HepG2 (cell line): ENCODE results near the gene SERINC5. TPM values are rescaled to one million over a fixed set of nuclear protein-coding genes. Genes with fewer than 3 reads are reported as not detected.

Source experiments
- ATAC-seq: fragments of 200-7000 bp; cut with Tn5 transposase; 3 replicates; pipeline ENCODE4 v1.9.1; 2020; ENCODE audit warnings: mild to moderate bottlenecking, moderate library complexity
- BruUV-seq: library from RNA; stranded (reverse); fragments of 400-500 nt; replicated peaks from 2 replicates; lab custom pipeline; 2021; lab: Mats Ljungman, UMichigan
- CTCF ChIA-PET: fragments of 300-600 bp; formaldehyde crosslinking; extraction: SDS; loops from one replicate; lab custom pipeline; 2021; ENCODE audit warnings: low total read pairs, inconsistent platforms, low intra/inter-chr PET ratio; lab: Yijun Ruan, JAX
- POLR2A ChIA-PET: fragments of 350-600 bp; sonication (Branson Sonifier 250); formaldehyde crosslinking; loops from one replicate; lab custom pipeline; 2020; ENCODE audit warnings: antibody characterized with exemption, inconsistent platforms; lab: Yijun Ruan, JAX
- DNase-seq: peaks from one replicate; pipeline ENCODE4 v3.0.0-alpha.2; 2015; ENCODE audit warnings: low spot score
- FAIRE-seq: peaks from 3 replicates; lab custom pipeline; 2011; peaks lifted over from hg19 to GRCh38; lab: Jason Lieb, UNC
- H2AFZ ChIP-seq: one replicate; pipeline ENCODE4 v1.6.1; 2011; ENCODE audit warnings: low read length, inconsistent platforms
- H3K27ac ChIP-seq: fragments of 300-600 bp; 3 replicates; pipeline ENCODE4 v1.8.0; 2011; ENCODE audit warnings: mixed run types, mild to moderate bottlenecking, mixed read lengths, low read length, inconsistent platforms; ENCODE audit not compliant: insufficient read depth; ENCODE audit errors: extremely low read length
- H3K27me3 ChIP-seq, 2 experiments: fragments of 200-600 bp in 1 of 2; 2 replicates in 1 of 2; 3 replicates in 1 of 2; pipeline versions ENCODE4 v1.6.0 to v1.8.0; 2011; ENCODE audit warnings: low read length in 2 of 2, mild to moderate bottlenecking in 2 of 2, moderate library complexity in 2 of 2, inconsistent platforms in 1 of 2; ENCODE audit not compliant: insufficient read depth in 2 of 2, control insufficient read depth in 1 of 2
- H3K36me3 ChIP-seq, 2 experiments: fragments of 200-600 bp in 1 of 2; replicated peaks in 1 of 2; 2 replicates in 1 of 2; 3 replicates in 1 of 2; pipeline versions ENCODE4 v1.5.1 to v1.8.0; 2011; ENCODE audit warnings: low read length in 2 of 2, inconsistent platforms in 1 of 2; ENCODE audit not compliant: insufficient read depth in 2 of 2, control insufficient read depth in 1 of 2
- H3K4me1 ChIP-seq: 2 replicates; pipeline ENCODE4 v1.5.1; 2012; ENCODE audit warnings: low read length, inconsistent platforms; ENCODE audit not compliant: insufficient read depth
- H3K4me2 ChIP-seq: 2 replicates; pipeline ENCODE4 v1.6.0; 2011; ENCODE audit warnings: low read depth, low read length, inconsistent platforms
- H3K4me3 ChIP-seq, 3 experiments: fragments of 200-600 bp in 1 of 3; sonication (generic), shearing (Covaris generic) in 1 of 3; replicated peaks in 1 of 3; 2 replicates each; pipeline ENCODE4 v1.5.1; 2011 to 2016; ENCODE audit warnings: low read length in 3 of 3, inconsistent platforms in 2 of 3, low read depth in 2 of 3, mild to moderate bottlenecking in 2 of 3, control low read depth in 1 of 3, mixed read lengths in 1 of 3; ENCODE audit not compliant: insufficient read depth in 1 of 3
- H3K79me2 ChIP-seq: one replicate; pipeline ENCODE4 v1.6.1; 2011; ENCODE audit warnings: low read length, inconsistent platforms; ENCODE audit not compliant: insufficient read depth
- H3K9ac ChIP-seq: 2 replicates; pipeline ENCODE4 v1.6.0; 2011; ENCODE audit warnings: mild to moderate bottlenecking, low read depth, low read length, inconsistent platforms; ENCODE audit not compliant: insufficient read depth
- H3K9me3 ChIP-seq: 2 replicates; pipeline ENCODE4 v1.5.1; 2012; ENCODE audit warnings: mild to moderate bottlenecking, low read length
- H4K20me1 ChIP-seq: 2 replicates; pipeline ENCODE4 v1.6.0; 2011; ENCODE audit warnings: inconsistent platforms, mild to moderate bottlenecking, low read length, moderate library complexity; ENCODE audit not compliant: insufficient read depth
- CHCHD3 ChIP-seq: sonication (generic); formaldehyde crosslinking; IDR thresholded peaks from 2 replicates; pipeline ENCODE4 v1.8.0; 2022; ENCODE audit warnings: mild to moderate bottlenecking, missing genetic modification reagents, moderate library complexity
- ELF4 ChIP-seq: sonication (generic); formaldehyde crosslinking; IDR thresholded peaks from 2 replicates; pipeline ENCODE4 v1.5.0; 2020; ENCODE audit warnings: missing genetic modification reagents, mild to moderate bottlenecking, moderate library complexity, borderline replicate concordance
- FOSL1 ChIP-seq: sonication (generic); formaldehyde crosslinking; IDR thresholded peaks from 2 replicates; pipeline ENCODE4 v1.9.0; 2021; ENCODE audit warnings: missing genetic modification reagents, borderline replicate concordance
- MAFF ChIP-seq: IDR thresholded peaks from 2 replicates; pipeline ENCODE4 v1.6.1; 2011; ENCODE audit warnings: low read depth, low read length, improper control_type of control experiment
- MYNN ChIP-seq: sonication (generic); formaldehyde crosslinking; IDR thresholded peaks from 2 replicates; pipeline ENCODE4 v1.4.0; 2020; ENCODE audit warnings: mild to moderate bottlenecking, low read depth, missing genetic modification reagents
- NFRKB ChIP-seq: fragments of 450-650 bp; IDR thresholded peaks from 2 replicates; pipeline ENCODE4 v1.6.1; 2017
- PAF1 ChIP-seq: IDR thresholded peaks from 2 replicates; pipeline ENCODE4 v1.6.1; 2016; ENCODE audit warnings: missing genetic modification reagents, missing compliant biosample characterization
- ZNF484 ChIP-seq: sonication (generic); formaldehyde crosslinking; IDR thresholded peaks from 2 replicates; pipeline ENCODE4 v1.5.1; 2020; ENCODE audit warnings: mild to moderate bottlenecking, low read depth, missing genetic modification reagents, borderline replicate concordance
- WGBS: methylation state at CpG from one replicate; pipeline ENCODE4 v1.1.6; 2017; ENCODE audit warnings: low lambda C conversion rate; 5-methylcytosine and 5-hydroxymethylcytosine counted together
- in situ Hi-C: cut with HindIII; loops from 2 replicates; pipeline ENCODE4 v1.10.0; 2017; ENCODE audit warnings: low pct_unique_long_range_greater_than_20kb; ENCODE audit not compliant: extremely low pct_ligation_motif_present
- intact Hi-C: fragments of 100-400 bp; cut with micrococcal nuclease; formaldehyde crosslinking; loops from one replicate; pipeline ENCODE4 v1.10.0; 2022; ENCODE audit not compliant: unreplicated experiment
- polyA plus RNA-seq, 8 experiments: library from polyadenylated mRNA; depleted of rRNA in 3 of 8; stranded (reverse) in 7 of 8; unstranded in 1 of 8; fragments of >200 nt; fragmentation: Illumina TruSeq in 4 of 8; extraction: Trizol in 4 of 8; gene quantifications; 2 replicates each; pipeline versions ENCODE4 v1.2.1 to v1.2.3, GENCODE V29; 2011 to 2016; ENCODE audit warnings: low read depth in 4 of 8, missing spikeins in 1 of 8, mixed read lengths in 1 of 8; ENCODE audit not compliant: insufficient read depth in 1 of 8
- total RNA-seq, 5 experiments: library from RNA; depleted of rRNA; stranded (reverse); fragments of >200 nt; fragmentation: Illumina TruSeq; extraction: Trizol; gene quantifications; 2 replicates each; pipeline ENCODE4 v1.2.3, GENCODE V29; 2016; ENCODE audit warnings: low read depth in 1 of 5
- TF ChIP-seq, protein P1 (sequence below): sonication (generic); formaldehyde crosslinking; IDR thresholded peaks from 2 replicates; pipeline ENCODE4 v1.8.1; 2023; ENCODE audit warnings: mild to moderate bottlenecking, missing genetic modification reagents, borderline replicate concordance
- TF ChIP-seq, protein P2 (sequence below): sonication (generic); formaldehyde crosslinking; IDR thresholded peaks from 2 replicates; pipeline ENCODE4 v1.4.0; 2020; ENCODE audit warnings: mild to moderate bottlenecking, missing genetic modification reagents
- TF ChIP-seq, protein P3 (sequence below): sonication (generic); formaldehyde crosslinking; IDR thresholded peaks from 2 replicates; pipeline ENCODE4 v1.5.1; 2020; ENCODE audit warnings: missing genetic modification reagents, mild to moderate bottlenecking, borderline replicate concordance
- TF ChIP-seq, protein P4 (sequence below): sonication (generic); formaldehyde crosslinking; IDR thresholded peaks from 2 replicates; pipeline ENCODE4 v1.8.1; 2023; ENCODE audit warnings: missing genetic modification reagents, inconsistent platforms, borderline replicate concordance

Gene SERINC5
- total and polyA plus RNA-seq, 2 of the 13 experiments (the other 11 are each of a cell fraction or from before 2014, with no cell fraction given): 17.3 to 22.8 TPM

DNA sequence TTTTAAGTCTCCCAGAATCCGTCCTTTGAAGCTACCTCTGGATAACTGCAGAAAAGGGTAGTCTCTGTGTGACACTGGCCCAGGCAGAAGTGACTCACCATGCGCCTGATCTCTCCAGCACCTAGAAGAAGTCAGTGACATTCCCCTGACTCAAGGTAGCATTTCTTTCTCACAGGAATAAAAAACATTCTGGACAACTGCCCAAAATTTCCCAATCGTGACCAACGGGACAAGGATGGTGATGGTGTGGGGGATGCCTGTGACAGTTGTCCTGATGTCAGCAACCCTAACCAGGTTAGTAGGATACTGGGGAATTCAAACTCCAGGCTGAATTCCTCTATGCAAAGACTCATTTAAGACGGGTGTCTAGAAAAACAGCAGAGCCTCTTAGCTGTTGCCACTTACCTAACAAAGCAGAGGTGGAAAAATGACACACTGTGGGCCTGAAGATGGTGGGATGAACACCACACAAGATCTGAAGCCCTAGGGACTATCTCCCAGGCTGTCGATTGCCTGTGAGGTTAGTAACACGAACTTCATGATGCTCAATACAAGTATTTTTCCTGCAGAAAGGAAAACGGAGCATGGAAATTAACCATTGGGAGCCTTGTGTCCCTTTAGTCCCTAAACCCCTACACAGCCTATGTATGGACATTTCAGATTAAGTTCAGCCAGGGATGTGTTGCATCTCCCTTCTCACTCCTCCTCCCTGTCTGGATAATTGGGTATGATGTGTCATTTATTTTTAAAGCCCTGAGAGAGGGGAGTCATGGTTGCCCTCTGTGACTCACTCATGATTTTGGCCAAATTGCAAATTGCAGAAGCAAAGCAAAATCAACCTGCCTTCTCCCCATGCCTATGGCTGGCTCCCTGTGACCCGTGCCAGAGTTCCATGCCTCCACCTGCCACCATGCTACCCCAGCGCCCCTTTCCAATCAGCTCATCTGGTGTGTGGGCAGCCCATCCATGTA, 183.5 kb downstream of the SERINC5 start:
- no TSS peak for BruUV-seq
- ATAC-seq (no peak), FAIRE-seq (no peak)

More for the DNA sequence above, 183.5 kb downstream of the SERINC5 start:
- Histone ChIP-seq H4K20me1 (no peaks in the 10 kb centered on the region), H2AFZ (no peak overlapping the region), H3K36me3 (no peaks in the 10 kb centered on the region), H3K4me1 (peaks cover 7% of the 10 kb centered on the region), H3K4me3 (no peak overlapping the region), H3K79me2 (no peaks in the 10 kb centered on the region), H3K27ac (no peak overlapping the region), H3K9ac (no peak overlapping the region), H3K4me2 (no peak overlapping the region), H3K27me3 (0 out of 5 replicates have a peak, but pooled peaks cover 0 to 4% of the 10 kb centered on the region in 2 experiments), H3K9me3 (no peaks in the 10 kb centered on the region)
- intact Hi-C loops (no loop called here), in situ Hi-C loops (no loop called here)
- no peak for DNase-seq
- 25% methylated on average over 10 of the region's 10 CpGs for WGBS
- TF ChIP-seq, protein P1, sequence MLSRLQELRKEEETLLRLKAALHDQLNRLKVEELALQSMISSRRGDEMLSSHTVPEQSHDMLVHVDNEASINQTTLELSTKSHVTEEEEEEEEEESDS (CRISPR knock-in tag): no peak
- TF ChIP-seq NFRKB (no peak), MYNN (CRISPR knock-in tag) (no peak), MAFF (no peak), CHCHD3 (CRISPR knock-in tag) (no peak), PAF1 (CRISPR knock-in tag) (no peak), ELF4 (CRISPR knock-in tag) (no peak), FOSL1 (CRISPR knock-in tag) (no peak), ZNF484 (CRISPR knock-in tag) (no peak)
- TF ChIP-seq, protein P2, sequence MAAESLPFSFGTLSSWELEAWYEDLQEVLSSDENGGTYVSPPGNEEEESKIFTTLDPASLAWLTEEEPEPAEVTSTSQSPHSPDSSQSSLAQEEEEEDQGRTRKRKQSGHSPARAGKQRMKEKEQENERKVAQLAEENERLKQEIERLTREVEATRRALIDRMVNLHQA (CRISPR knock-in tag): no peak
- TF ChIP-seq, protein P3, sequence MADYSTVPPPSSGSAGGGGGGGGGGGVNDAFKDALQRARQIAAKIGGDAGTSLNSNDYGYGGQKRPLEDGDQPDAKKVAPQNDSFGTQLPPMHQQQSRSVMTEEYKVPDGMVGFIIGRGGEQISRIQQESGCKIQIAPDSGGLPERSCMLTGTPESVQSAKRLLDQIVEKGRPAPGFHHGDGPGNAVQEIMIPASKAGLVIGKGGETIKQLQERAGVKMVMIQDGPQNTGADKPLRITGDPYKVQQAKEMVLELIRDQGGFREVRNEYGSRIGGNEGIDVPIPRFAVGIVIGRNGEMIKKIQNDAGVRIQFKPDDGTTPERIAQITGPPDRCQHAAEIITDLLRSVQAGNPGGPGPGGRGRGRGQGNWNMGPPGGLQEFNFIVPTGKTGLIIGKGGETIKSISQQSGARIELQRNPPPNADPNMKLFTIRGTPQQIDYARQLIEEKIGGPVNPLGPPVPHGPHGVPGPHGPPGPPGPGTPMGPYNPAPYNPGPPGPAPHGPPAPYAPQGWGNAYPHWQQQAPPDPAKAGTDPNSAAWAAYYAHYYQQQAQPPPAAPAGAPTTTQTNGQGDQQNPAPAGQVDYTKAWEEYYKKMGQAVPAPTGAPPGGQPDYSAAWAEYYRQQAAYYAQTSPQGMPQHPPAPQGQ (CRISPR knock-in tag): no peak
- TF ChIP-seq, protein P4, sequence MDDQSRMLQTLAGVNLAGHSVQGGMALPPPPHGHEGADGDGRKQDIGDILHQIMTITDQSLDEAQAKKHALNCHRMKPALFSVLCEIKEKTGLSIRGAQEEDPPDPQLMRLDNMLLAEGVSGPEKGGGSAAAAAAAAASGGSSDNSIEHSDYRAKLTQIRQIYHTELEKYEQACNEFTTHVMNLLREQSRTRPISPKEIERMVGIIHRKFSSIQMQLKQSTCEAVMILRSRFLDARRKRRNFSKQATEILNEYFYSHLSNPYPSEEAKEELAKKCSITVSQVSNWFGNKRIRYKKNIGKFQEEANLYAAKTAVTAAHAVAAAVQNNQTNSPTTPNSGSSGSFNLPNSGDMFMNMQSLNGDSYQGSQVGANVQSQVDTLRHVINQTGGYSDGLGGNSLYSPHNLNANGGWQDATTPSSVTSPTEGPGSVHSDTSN (CRISPR knock-in tag): no peak
- ChIA-PET POLR2A (no interaction called here), CTCF (no interaction called here)
